ENCODE results near the gene MVB12B.

The MVB12B gene

DNA sequence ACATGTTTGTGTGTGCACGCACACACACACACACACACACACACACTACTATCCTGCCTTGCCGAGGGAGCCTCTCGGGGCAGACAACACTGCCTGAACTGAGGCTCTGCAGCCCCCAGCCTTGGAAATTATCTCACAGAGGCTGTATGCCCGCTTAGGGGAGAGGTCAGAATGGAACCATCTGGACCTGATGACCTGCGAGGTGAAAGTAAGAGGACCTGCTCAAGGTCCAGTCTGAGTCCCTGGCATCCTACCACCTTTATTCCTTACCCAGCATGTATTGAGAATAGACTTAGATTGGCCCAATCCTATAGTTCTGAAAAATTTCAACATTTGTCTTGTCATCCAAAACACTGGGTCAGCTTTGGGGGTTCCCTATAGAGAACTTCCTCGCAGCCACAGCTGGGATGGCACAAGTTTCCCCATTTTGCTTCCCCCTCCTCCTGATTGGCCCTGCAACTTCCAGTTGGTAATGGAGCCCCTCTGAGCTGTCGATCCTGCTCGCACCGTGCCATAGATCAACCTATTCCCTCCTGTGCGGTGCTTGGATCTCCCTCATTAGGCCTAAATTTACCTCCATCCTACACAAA is 10.2 kb downstream of the MVB12B start:
- Histone ChIP-seq H3K36me3 (ENCODE audit: low read depth) (no peaks in the 10 kb centered on the region; the same call in 1 of the 2 replicates), H3K27me3 (ENCODE audit: insufficient read depth, poor library complexity, severe bottlenecking) (no peaks in the 10 kb centered on the region), H3K4me1 (ENCODE audit: insufficient read depth, poor library complexity, severe bottlenecking) (no peaks in the 10 kb centered on the region), H3K9me3 (ENCODE audit: severe bottlenecking) (no peaks in the 10 kb centered on the region), H3K4me3 (ENCODE audit: severe bottlenecking) (no peak overlapping the region), H3K27ac (ENCODE audit: poor library complexity, severe bottlenecking) (no peak overlapping the region)
- TF ChIP-seq, protein P1, sequence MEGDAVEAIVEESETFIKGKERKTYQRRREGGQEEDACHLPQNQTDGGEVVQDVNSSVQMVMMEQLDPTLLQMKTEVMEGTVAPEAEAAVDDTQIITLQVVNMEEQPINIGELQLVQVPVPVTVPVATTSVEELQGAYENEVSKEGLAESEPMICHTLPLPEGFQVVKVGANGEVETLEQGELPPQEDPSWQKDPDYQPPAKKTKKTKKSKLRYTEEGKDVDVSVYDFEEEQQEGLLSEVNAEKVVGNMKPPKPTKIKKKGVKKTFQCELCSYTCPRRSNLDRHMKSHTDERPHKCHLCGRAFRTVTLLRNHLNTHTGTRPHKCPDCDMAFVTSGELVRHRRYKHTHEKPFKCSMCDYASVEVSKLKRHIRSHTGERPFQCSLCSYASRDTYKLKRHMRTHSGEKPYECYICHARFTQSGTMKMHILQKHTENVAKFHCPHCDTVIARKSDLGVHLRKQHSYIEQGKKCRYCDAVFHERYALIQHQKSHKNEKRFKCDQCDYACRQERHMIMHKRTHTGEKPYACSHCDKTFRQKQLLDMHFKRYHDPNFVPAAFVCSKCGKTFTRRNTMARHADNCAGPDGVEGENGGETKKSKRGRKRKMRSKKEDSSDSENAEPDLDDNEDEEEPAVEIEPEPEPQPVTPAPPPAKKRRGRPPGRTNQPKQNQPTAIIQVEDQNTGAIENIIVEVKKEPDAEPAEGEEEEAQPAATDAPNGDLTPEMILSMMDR (IDR thresholded peaks at IDR 0.05; ENCODE audit: poor library complexity, severe bottlenecking), result no peak
- no peak for DNase-seq (ENCODE audit: low spot score)
- no peak for ATAC-seq (ENCODE audit: low read depth)

DNA sequence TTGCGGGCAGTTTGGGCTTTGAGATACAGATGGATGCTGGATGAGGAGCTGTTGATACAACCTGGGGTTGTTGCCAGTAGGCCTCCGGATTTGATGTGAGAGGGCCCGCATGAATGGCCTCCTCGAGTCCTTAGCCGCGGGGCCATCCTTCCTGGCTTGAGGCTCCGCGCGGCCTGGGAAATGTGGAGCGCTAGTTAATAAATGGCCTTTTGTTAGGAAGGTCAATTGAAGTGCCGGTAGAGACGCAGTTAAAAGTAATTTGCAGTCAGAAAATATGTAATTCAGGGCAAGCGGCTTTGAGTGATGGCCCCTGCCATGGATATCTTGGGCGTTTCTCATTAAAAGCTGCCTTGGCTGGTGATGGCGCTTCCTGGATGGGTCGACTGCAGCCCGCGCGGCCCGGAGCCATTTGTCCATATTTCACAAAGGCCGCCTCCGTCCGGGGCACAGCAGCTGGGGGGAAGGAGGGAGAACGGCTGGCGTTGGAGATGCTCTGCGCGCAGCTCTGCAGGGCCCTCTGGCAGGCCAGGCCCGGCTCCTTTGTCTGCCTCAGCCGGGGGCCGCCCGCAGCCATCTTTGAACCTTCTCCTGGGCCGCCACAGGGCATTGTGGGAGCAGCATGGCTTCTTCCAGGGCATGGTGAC is 11.2 kb downstream of the MVB12B start:
- Histone ChIP-seq H3K9me3 (ENCODE audit: severe bottlenecking) (no peaks in the 10 kb centered on the region), H3K36me3 (ENCODE audit: low read depth) (no peaks in the 10 kb centered on the region; the same call in 1 of the 2 replicates), H3K27me3 (ENCODE audit: insufficient read depth, poor library complexity, severe bottlenecking) (no peaks in the 10 kb centered on the region), H3K4me1 (ENCODE audit: insufficient read depth, poor library complexity, severe bottlenecking) (no peaks in the 10 kb centered on the region), H3K4me3 (ENCODE audit: severe bottlenecking) (no peak overlapping the region), H3K27ac (ENCODE audit: poor library complexity, severe bottlenecking) (no peak overlapping the region)
- TF ChIP-seq, protein P1 (IDR thresholded peaks at IDR 0.05; ENCODE audit: poor library complexity, severe bottlenecking), result no peak
- no peak for DNase-seq (ENCODE audit: low spot score)
- no peak for ATAC-seq (ENCODE audit: low read depth)

DNA sequence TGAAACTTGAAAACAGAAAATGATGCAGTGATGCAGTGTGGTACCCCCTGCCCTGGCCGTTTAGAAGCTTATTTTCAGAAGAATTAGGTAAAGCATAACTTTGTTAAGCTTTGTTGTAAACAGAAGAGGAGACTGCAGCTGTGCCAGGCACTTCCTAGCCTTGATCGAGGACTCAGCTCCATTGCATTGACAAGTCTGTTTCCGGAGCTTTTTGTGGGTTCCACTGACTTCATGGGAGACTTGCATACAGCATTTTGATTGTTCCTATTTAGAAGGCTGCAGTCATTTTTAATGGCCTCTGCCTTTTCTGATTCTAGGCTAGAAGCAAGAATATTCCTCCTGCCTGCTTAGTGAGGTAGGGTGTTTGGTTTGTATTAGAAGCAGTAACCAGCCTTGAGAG is 12.3 kb downstream of the MVB12B start:
- no peaks in the 10 kb centered on the region for H3K4me1 ChIP-seq (ENCODE audit: insufficient read depth, poor library complexity, severe bottlenecking)
- H3K27me3 ChIP-seq (ENCODE audit: insufficient read depth, poor library complexity, severe bottlenecking), result no peaks in the 10 kb centered on the region
- no peak for DNase-seq (ENCODE audit: low spot score)
- no peak overlapping the region for H3K4me3 ChIP-seq (ENCODE audit: severe bottlenecking)
- no peak for ATAC-seq (ENCODE audit: low read depth)
- H3K36me3 ChIP-seq (ENCODE audit: low read depth), result no peaks in the 10 kb centered on the region; the same call in 1 of the 2 replicates
- H3K9me3 ChIP-seq (ENCODE audit: severe bottlenecking), result no peaks in the 10 kb centered on the region
- TF ChIP-seq, protein P1 (IDR thresholded peaks at IDR 0.05; ENCODE audit: poor library complexity, severe bottlenecking), result no peak
- no peak overlapping the region for H3K27ac ChIP-seq (ENCODE audit: poor library complexity, severe bottlenecking)

DNA sequence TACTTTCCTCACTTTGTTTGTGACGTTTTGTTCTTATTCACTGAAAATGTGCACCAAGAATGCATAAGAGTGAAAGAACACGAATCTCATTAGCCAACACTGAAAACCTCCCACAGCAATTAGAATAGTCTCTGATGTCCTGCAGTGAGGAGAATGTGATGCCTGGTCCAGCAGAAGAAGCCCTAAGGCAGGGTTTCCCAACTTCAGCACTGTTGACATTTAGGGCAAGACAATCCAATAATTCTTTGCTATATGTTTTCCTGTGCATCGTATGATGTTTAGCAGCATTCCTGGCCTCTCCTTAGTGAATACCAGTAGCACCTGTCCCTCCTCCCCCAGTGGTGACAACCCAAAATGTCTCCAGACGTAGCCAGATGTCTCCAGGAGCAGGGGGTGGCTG is 14.8 kb downstream of the MVB12B start:
- no peaks in the 10 kb centered on the region for H3K9me3 ChIP-seq (ENCODE audit: severe bottlenecking)
- no peaks in the 10 kb centered on the region for H3K4me1 ChIP-seq (ENCODE audit: insufficient read depth, poor library complexity, severe bottlenecking)
- H3K36me3 ChIP-seq (ENCODE audit: low read depth), result no peaks in the 10 kb centered on the region; the same call in 1 of the 2 replicates
- H3K4me3 ChIP-seq (ENCODE audit: severe bottlenecking), result no peak overlapping the region
- DNase-seq (ENCODE audit: low spot score) (no peak), ATAC-seq (ENCODE audit: low read depth) (no peak)
- no peaks in the 10 kb centered on the region for H3K27me3 ChIP-seq (ENCODE audit: insufficient read depth, poor library complexity, severe bottlenecking)
- H3K27ac ChIP-seq (ENCODE audit: poor library complexity, severe bottlenecking), result no peak overlapping the region
- TF ChIP-seq, protein P1 (IDR thresholded peaks at IDR 0.05; ENCODE audit: poor library complexity, severe bottlenecking), result no peak

DNA sequence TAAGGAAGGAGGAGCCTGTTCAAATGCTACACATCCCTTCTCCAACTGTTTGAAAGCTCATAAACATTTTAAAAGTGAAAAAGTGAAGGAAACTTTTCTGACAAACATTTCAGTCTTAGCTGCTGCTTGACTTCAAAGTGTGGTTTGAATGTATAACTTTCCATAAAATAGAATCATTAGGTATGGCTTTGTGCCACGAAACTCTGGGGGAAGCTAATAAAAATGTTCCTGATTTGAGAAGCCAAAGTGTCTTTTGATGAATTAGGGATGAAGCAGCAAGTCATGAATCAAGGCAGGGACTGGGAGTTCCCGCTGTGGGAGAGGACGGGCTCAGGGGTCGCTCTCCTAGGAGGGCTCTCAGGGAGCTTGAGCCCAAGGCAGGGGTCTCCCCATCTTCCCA is 15.3 kb downstream of the MVB12B start:
- no peaks in the 10 kb centered on the region for H3K4me1 ChIP-seq (ENCODE audit: insufficient read depth, poor library complexity, severe bottlenecking)
- TF ChIP-seq, protein P1 (IDR thresholded peaks at IDR 0.05; ENCODE audit: poor library complexity, severe bottlenecking), result no peak
- H3K27ac ChIP-seq (ENCODE audit: poor library complexity, severe bottlenecking), result no peak overlapping the region
- no peaks in the 10 kb centered on the region for H3K27me3 ChIP-seq (ENCODE audit: insufficient read depth, poor library complexity, severe bottlenecking)
- DNase-seq (ENCODE audit: low spot score) (no peak), ATAC-seq (ENCODE audit: low read depth) (no peak)
- H3K36me3 ChIP-seq (ENCODE audit: low read depth), result no peaks in the 10 kb centered on the region; the same call in 1 of the 2 replicates
- H3K9me3 ChIP-seq (ENCODE audit: severe bottlenecking), result no peaks in the 10 kb centered on the region
- no peak overlapping the region for H3K4me3 ChIP-seq (ENCODE audit: severe bottlenecking)

Data from RWPE2 (cell line).